Measurements from ENCODE around the gene PLA2G4B. TPM values are rescaled to one million over a fixed set of nuclear protein-coding genes. Genes with fewer than 3 reads are reported as not detected.

Gene PLA2G4B
- 0.36 and 0.39 TPM in 2 replicates for total RNA-seq (2014; rRNA removed; shearing (Covaris generic))

- DNase-seq (ENCODE audit: low read depth): no peak
These were observed at the start of gene PLA2G4B for GRCh38 chr15:41838400-41838897. PLA2G4B (plus strand) TSS chr15:41838847; CDS start chr15:41838914, 67 bp downstream.

GRCh38 chr15:41789236-41789635, 49.4 kb upstream of the PLA2G4B start:
- DNase-seq (ENCODE audit: low read depth): no peak

- no peak for DNase-seq (ENCODE audit: low read depth)
These were observed 49.0 kb upstream of the PLA2G4B start for GRCh38 chr15:41789662-41790061.

GRCh38 chr15:41790169-41790568, 48.5 kb upstream of the PLA2G4B start:
- no peak for DNase-seq (ENCODE audit: low read depth)

- DNase-seq (ENCODE audit: low read depth): peak; percentile 73
These were observed 47.7 kb upstream of the PLA2G4B start for GRCh38 chr15:41790756-41791546.

GRCh38 chr15:41791547-41791937, 47.1 kb upstream of the PLA2G4B start:
- no peak for DNase-seq (ENCODE audit: low read depth)

DNA sequence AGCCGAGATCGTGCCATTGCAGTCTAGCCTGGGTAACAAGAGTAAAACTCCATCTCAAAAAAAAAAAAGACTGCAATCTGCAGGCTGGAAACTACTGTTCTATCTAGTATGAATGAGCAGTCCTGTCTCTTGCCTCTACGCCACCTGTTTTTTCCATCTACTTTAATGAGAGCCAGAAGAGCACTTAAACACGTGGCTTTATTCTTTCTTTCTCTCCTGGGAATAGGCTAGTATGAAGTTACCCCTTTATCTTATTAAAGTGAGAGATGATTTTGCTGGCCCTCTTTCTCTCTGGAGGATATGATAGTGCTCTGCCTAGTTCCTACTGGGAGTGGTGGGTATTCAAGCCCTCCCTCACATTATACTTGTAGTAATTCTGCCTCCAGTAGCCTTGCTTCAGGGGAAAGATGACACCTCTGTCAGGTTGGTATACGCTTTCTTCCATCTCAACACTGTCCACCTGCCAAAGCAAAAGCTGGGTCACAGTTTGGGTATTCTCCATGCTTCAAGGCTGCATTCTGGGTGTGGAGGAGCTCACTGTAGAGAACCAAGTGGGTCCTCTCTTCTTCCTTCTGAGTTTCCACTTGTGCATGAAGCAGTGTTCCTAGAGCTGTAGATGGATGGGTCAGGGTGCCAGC, 46.5 kb upstream of the PLA2G4B start:
- no peak for DNase-seq (ENCODE audit: low read depth)

GRCh38 chr15:41794081-41794480, 44.6 kb upstream of the PLA2G4B start:
- DNase-seq (ENCODE audit: low read depth): peak; percentile 93

DNA sequence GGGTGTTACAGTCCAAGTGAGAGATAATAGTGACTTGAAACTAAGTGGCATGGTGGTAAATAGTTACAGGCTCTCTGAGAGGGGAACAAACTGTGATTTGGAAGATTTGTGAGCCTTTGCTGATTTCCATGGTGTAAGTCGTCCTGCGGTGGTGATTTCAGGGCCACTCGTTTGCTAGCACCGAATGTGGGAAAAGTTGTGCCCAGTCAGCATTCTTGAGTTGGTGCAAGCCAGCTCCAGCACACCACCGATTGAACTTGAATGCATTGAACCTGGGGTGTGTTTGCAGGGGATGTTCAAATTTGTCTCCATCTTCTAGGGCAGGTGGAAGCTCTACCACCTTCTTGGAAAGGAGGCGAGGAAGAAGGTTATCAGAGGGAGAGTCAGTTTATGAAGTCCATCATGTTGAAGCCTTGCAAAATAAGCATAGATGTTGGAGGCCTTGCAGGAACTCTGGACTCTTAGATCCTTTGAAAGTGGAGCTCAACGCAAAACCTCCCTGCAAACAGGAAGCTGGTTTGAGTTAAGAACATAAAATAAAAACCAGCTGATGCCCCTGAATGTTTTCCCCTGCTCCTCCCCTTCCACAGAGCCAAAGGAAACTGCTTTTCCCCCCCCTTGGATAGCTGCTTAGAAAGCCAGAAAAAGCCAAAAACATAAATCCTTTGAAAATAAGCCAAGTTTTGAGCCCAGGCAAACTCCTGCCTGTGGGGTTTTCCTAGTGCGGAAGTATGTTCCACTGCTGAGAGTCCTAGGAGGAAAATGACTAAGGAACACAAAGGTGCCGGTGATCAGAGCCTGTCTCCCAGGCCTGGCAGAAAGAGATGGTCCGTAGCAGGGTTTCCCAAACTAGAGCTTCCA, 42.4 kb upstream of the PLA2G4B start:
- peak; percentile 82 for DNase-seq (ENCODE audit: low read depth)

DNA sequence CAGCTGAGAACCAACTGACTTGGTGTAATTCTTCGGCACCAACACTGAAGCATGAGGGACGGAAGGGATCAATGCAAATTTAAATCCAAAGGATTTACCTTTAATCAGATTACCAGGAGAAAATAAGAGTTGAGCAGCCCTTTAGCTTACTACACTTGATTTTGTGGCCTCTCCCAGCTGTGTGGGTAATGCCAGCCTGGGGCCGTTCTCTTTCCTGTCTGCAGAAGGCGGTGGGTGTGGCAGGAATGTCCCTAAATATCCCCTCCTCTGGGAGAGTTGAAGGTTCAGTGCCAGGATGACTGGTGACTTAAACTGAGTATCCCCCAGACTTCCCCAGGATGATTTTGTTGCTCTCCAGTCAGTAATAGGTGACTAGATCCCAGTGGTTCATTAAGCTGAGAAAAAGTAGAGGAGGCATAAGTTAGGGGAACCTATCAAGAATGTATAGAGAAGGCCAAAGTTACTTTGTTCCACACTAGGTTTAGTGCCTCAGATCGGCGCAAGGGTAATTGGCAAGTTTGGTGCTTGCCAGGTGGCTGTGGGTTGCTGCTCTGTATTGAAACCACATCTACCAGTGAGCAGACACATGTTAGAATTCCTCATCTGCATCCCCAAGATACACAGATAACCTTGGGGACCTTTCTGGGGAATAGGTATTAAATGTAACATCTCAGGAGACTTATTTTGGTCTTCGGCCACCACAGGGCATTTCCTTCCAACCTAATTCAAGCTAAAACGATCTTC, 41.3 kb upstream of the PLA2G4B start:
- DNase-seq (ENCODE audit: low read depth): no peak

GRCh38 chr15:41798607-41799487, 39.8 kb upstream of the PLA2G4B start:
- DNase-seq (ENCODE audit: low read depth): no peak

DNA sequence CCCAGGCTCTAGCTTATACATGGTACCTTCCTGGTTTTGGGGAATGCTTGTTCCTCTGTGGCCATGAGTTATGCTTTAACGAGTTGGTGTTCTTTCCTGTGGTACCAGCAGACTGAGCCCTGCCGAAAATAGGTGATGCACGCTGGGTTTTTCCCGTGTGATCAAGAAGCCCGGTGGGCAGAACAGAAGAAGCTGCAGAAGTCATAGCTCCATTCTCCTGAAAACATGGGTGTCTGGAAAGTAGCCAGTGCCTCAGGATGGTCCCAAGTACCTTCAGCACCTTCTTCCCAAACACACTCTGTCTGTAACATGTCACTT, 39.2 kb upstream of the PLA2G4B start:
- DNase-seq (ENCODE audit: low read depth): no peak

GRCh38 chr15:41801185-41801584, 37.5 kb upstream of the PLA2G4B start:
- DNase-seq (ENCODE audit: low read depth): no peak

DNA sequence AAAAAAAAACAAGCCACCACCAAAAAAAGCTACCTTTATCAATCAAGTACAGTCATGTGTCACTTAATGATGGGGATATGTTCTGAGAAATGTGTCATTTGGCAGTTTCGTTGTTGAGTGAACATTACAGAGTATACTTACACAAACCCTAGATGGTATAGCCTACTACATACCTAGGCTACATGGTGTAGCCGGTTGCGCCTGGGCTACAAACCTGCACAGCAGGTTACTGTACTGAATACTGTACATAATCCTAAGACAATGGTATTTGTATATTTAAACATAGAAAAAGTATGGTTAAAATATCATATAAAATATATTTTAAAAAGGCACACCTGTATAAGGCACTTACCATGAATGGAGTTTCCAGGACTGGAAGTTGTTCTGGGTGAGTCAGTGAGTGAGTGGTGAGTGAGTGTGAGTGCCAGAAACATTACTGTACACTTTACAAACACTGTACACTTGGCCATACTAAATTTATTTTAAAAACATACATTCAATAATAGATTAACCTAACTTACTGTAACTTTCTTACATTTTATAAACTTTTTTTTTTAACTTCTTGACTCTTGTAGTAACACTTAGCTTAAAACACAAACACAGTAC, 36.7 kb upstream of the PLA2G4B start:
- DNase-seq (ENCODE audit: low read depth): no peak

DNA sequence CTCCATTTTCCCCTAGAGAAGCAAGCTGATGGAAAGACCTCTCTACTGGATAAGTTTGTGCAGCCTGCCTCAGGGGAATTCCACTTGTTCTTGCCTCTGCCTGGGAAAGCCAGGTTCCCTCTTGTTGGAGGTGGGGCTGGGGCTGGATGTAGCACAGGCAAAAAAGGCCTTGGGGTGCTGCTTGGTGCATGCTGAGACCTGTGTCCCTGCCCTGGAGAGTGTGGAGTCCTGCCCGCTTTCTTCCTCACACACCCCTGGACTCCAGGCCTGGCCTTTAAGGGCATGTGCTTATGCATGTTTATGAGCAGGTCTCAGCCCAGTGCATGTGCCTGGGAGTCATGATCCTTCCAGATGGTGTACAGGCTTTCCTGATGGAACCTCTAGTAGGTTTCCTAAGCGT, 34.3 kb upstream of the PLA2G4B start:
- no peak for DNase-seq (ENCODE audit: low read depth)

DNA sequence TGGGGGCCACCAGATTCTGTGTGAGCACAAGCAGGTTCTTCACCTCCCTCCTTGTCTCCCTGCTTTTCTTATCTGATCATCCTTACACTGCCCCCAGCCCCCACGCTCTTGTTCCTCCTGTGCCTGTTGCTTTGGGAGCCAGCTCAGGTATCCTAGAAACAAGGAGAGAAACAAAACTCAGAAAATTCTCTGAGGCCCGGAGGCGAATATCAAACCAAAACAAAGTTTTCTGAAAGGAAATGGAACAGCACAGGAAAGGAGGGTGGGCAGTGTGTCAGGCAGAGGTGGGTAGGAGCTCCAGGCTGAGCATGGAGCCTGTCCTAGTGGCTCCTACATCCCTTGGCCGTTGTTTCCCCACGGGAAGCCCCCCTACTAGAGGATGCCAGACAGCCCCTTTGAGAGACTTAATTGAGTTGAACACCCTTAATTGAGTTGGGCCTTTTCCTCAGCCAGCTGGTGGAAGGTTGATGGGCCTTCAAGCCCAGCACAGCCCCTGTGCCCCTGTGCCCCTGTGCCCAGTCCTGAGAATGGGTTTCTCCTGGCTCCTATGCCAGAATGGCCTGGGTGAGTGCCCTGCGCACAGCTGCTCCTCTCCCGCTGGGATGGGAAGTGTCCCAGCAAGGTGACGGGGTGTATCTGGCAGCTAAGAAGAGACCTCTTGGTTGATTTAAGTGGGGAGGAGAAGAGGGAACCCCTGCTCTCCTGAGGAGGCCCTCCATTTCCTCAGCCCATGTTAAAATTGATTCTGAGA, 33.6 kb upstream of the PLA2G4B start:
- no peak for DNase-seq (ENCODE audit: low read depth)

DNA sequence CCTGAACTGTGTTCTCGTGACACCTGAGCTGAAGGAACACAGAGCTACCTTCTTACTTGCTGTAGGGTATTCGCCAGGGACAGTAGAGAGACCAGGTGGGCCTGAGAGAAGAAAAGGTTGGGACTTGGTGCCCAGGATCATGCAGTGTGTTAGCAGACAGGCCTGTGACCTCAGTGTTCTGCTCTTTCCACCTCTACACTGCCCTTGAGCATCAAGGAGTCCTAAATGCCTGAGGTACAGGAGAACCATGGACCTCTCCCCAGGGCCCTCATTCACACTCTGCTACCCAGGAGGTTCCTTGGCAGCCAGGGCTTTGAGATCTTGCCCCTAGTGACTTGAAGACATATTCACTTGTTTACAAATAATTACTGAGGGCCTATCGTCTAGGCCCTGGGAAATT, 32.9 kb upstream of the PLA2G4B start:
- no peak for DNase-seq (ENCODE audit: low read depth)

DNA sequence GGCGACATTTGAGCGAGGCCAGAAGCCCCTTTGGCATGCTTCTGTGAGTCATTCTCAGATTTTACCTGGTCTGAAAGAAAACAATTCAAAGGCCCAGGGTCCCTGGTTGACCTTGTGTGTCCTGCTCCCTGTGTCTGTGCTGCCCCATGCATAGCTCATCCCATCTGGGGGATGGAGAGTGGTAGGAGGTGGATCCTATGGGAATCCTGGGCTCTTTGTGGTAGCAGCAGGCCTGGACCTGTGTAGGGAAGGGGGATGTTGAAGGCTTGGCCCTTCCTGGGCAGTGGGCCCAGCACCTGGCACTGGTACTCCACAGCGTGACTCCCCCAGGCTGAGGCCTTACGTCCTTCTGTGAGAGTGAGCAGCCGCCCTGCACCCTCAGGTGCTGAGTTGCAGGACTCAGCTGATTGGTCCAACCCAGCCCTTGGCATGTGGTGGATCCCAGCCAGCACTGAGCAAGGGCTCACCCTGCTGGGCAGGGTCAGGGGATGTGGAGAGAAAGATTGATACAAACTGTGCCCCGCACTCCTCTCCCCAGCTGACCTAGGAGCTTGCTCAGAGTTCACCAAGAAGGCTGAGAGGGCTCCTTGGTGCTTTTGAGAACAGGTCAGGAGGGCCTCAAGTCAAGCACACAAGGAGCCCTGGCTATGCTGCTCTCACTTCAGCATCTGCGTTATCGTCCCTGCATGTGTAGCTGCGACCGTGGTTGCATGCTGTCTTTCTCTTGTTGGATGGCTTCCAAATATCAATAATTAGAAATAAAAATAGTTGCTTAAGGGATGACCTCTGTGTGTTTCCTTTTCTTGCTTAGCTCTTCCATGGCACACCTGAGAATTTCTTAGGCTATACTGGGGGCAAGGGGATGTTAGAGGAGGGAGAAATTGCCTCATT, 32.1 kb upstream of the PLA2G4B start:
- no peak for DNase-seq (ENCODE audit: low read depth)
